Neural progenitor cell (in vitro differentiated cells): ENCODE measurements around the gene MINDY4. TPM values are rescaled to one million over a fixed set of nuclear protein-coding genes. Genes with fewer than 3 reads are reported as not detected.

Source experiments
- DNase-seq: peaks from one replicate; pipeline ENCODE4 v3.0.0-alpha.2; 2016; ENCODE audit warnings: low spot score
- H2AFZ ChIP-seq: fragments of 200-600 bp; sonication (generic); replicated peaks from 2 replicates; pipeline ENCODE4 v1.6.1; 2016; ENCODE audit warnings: antibody characterized with exemption
- H3F3A ChIP-seq: fragments of 200-600 bp; sonication (generic); 2 replicates; pipeline ENCODE4 v1.6.1; 2016; ENCODE audit warnings: antibody characterized with exemption, low read depth
- H3K27ac ChIP-seq: fragments of 200-600 bp; sonication (generic); 2 replicates; pipeline ENCODE4 v1.5.1; 2016; ENCODE audit warnings: mild to moderate bottlenecking
- H3K27me3 ChIP-seq: fragments of 200-600 bp; sonication (generic); 2 replicates; pipeline ENCODE4 v1.6.1; 2016; ENCODE audit warnings: mild to moderate bottlenecking, moderate library complexity
- H3K36me3 ChIP-seq: fragments of 200-600 bp; sonication (generic); 2 replicates; pipeline ENCODE4 v1.5.1; 2016
- H3K4me1 ChIP-seq: fragments of 200-600 bp; sonication (generic); 2 replicates; pipeline ENCODE4 v1.6.1; 2016; ENCODE audit warnings: mixed run types
- H3K4me2 ChIP-seq: fragments of 200-600 bp; sonication (generic); 2 replicates; pipeline ENCODE4 v1.6.1; 2016
- H3K4me3 ChIP-seq: fragments of 200-600 bp; sonication (generic); 2 replicates; pipeline ENCODE4 v1.5.1; 2016
- H3K79me2 ChIP-seq: fragments of 200-600 bp; sonication (generic); 2 replicates; pipeline ENCODE4 v1.6.1; 2016; ENCODE audit warnings: low read depth
- H3K9ac ChIP-seq: fragments of 200-600 bp; sonication (generic); 2 replicates; pipeline ENCODE4 v1.6.1; 2016
- H3K9me3 ChIP-seq: fragments of 200-600 bp; sonication (generic); 2 replicates; pipeline ENCODE4 v1.5.1; 2016; ENCODE audit warnings: low read depth
- H4K20me1 ChIP-seq: fragments of 200-600 bp; sonication (generic); 2 replicates; pipeline ENCODE4 v1.6.1; 2016; ENCODE audit warnings: low read depth
- H3K27ac Mint-ChIP-seq: 3 replicates; pipeline ENCODE4 v1.8.0; 2021; ENCODE audit warnings: mixed read lengths
- H3K27me3 Mint-ChIP-seq: 2 replicates; pipeline ENCODE4 v1.8.0; 2022; ENCODE audit warnings: low read depth, mild to moderate bottlenecking, inconsistent platforms, moderate library complexity, mixed read lengths; ENCODE audit not compliant: insufficient read depth
- H3K36me3 Mint-ChIP-seq: 3 replicates; pipeline ENCODE4 v1.8.0; 2021; ENCODE audit warnings: mixed read lengths
- H3K4me1 Mint-ChIP-seq: 3 replicates; pipeline ENCODE4 v1.8.0; 2021; ENCODE audit warnings: mixed read lengths
- H3K4me3 Mint-ChIP-seq: 3 replicates; pipeline ENCODE4 v1.8.0; 2021; ENCODE audit warnings: mild to moderate bottlenecking, moderate library complexity, mixed read lengths
- H3K9me3 Mint-ChIP-seq: 3 replicates; pipeline ENCODE4 v1.8.0; 2020; ENCODE audit warnings: mixed read lengths
- CTCF ChIP-seq: fragments of 200-600 bp; sonication (generic); IDR thresholded peaks from 2 replicates; pipeline ENCODE4 v1.5.1; 2017; ENCODE audit warnings: antibody characterized with exemption, mild to moderate bottlenecking
- EZH2 ChIP-seq: fragments of 200-600 bp; sonication (generic); IDR thresholded peaks from 2 replicates; pipeline ENCODE4 v1.6.1; 2017; ENCODE audit warnings: antibody characterized with exemption, mild to moderate bottlenecking, moderate library complexity
- EZH2phosphoT487 ChIP-seq: fragments of 200-600 bp; sonication (generic); IDR thresholded peaks from 2 replicates; pipeline ENCODE4 v1.6.1; 2017; ENCODE audit warnings: antibody characterized with exemption
- total RNA-seq: library from RNA; depleted of rRNA; stranded (reverse); fragments of >200 nt; gene quantifications from 2 replicates; pipeline ENCODE4 v1.2.3, GENCODE V29; 2015; ENCODE audit warnings: low replicate concordance

Gene MINDY4
- total RNA-seq, 1 donor from 2014 or later = 5.9 TPM

GRCh38 chr7:30780941-30781340 is 9.7 kb downstream of the MINDY4 start:
- Histone ChIP-seq H3K27me3 (no peaks in the 10 kb centered on the region), H4K20me1 (no peaks in the 10 kb centered on the region), H3K27ac (no peak overlapping the region), H2AFZ (no peak overlapping the region), H3K9ac (no peak overlapping the region), H3K4me2 (no peak overlapping the region), H3K36me3 (no peaks in the 10 kb centered on the region), H3K4me3 (no peak overlapping the region), H3K4me1 (no peaks in the 10 kb centered on the region), H3F3A (no peaks in the 10 kb centered on the region), H3K9me3 (no peaks in the 10 kb centered on the region), H3K79me2 (no peaks in the 10 kb centered on the region)
- TF ChIP-seq EZH2phosphoT487 (no peak), EZH2 (no peak), CTCF (no peak)
- Mint-ChIP-seq H3K36me3 (peaks cover 10% of the 10 kb centered on the region), H3K4me3 (no peak overlapping the region), H3K27me3 (no peaks in the 10 kb centered on the region), H3K4me1 (no peaks in the 10 kb centered on the region), H3K27ac (no peak overlapping the region), H3K9me3 (no peaks in the 10 kb centered on the region)
- no peak for DNase-seq

- Histone ChIP-seq H3K9me3 (no peaks in the 10 kb centered on the region), H3K36me3 (no peaks in the 10 kb centered on the region), H3K4me1 (no peaks in the 10 kb centered on the region), H3K27ac (no peak overlapping the region), H3K4me2 (no peak overlapping the region), H3K4me3 (no peak overlapping the region), H3K27me3 (no peaks in the 10 kb centered on the region), H4K20me1 (no peaks in the 10 kb centered on the region), H3K9ac (no peak overlapping the region), H3K79me2 (no peaks in the 10 kb centered on the region), H2AFZ (no peak overlapping the region), H3F3A (no peaks in the 10 kb centered on the region)
- TF ChIP-seq EZH2 = no peak
- no peak for TF ChIP-seq CTCF
- no peak for TF ChIP-seq EZH2phosphoT487
- Mint-ChIP-seq H3K4me1 (no peaks in the 10 kb centered on the region), H3K9me3 (no peaks in the 10 kb centered on the region), H3K27ac (no peak overlapping the region), H3K36me3 (peaks cover 18% of the 10 kb centered on the region), H3K27me3 (no peaks in the 10 kb centered on the region), H3K4me3 (no peak overlapping the region)
- no peak for DNase-seq
Measured at GRCh38 chr7:30782690-30783089, 11.5 kb downstream of the MINDY4 start.

GRCh38 chr7:30785786-30786185 is 14.6 kb downstream of the MINDY4 start:
- Histone ChIP-seq H3K27me3 (no peaks in the 10 kb centered on the region), H3K79me2 (no peaks in the 10 kb centered on the region), H3K4me2 (no peak overlapping the region), H3K9ac (no peak overlapping the region), H3K4me3 (no peak overlapping the region), H2AFZ (no peak overlapping the region), H3K4me1 (no peaks in the 10 kb centered on the region), H3K27ac (no peak overlapping the region), H3K9me3 (no peaks in the 10 kb centered on the region), H3K36me3 (no peaks in the 10 kb centered on the region), H4K20me1 (no peaks in the 10 kb centered on the region), H3F3A (no peaks in the 10 kb centered on the region)
- Mint-ChIP-seq H3K36me3 (peaks cover 19% of the 10 kb centered on the region), H3K9me3 (no peaks in the 10 kb centered on the region), H3K27ac (no peak overlapping the region), H3K4me1 (no peaks in the 10 kb centered on the region), H3K4me3 (no peak overlapping the region), H3K27me3 (no peaks in the 10 kb centered on the region)
- no peak for TF ChIP-seq EZH2phosphoT487
- no peak for TF ChIP-seq CTCF
- no peak for TF ChIP-seq EZH2
- DNase-seq = no peak

- Histone ChIP-seq H3K4me2 (no peak overlapping the region), H2AFZ (no peak overlapping the region), H3K79me2 (no peaks in the 10 kb centered on the region), H3K27ac (no peak overlapping the region), H3K9me3 (no peaks in the 10 kb centered on the region), H4K20me1 (no peaks in the 10 kb centered on the region), H3K4me1 (no peaks in the 10 kb centered on the region), H3K27me3 (no peaks in the 10 kb centered on the region), H3K9ac (no peak overlapping the region), H3K4me3 (no peak overlapping the region), H3K36me3 (no peaks in the 10 kb centered on the region), H3F3A (no peaks in the 10 kb centered on the region)
- Mint-ChIP-seq H3K27me3 (no peaks in the 10 kb centered on the region), H3K4me1 (no peaks in the 10 kb centered on the region), H3K9me3 (no peaks in the 10 kb centered on the region), H3K36me3 (peaks cover 14% of the 10 kb centered on the region), H3K27ac (peak overlapping the region; percentile 36), H3K4me3 (no peak overlapping the region)
- DNase-seq = no peak
- no peak for TF ChIP-seq EZH2
- no peak for TF ChIP-seq CTCF
- TF ChIP-seq EZH2phosphoT487 = no peak
Measured at GRCh38 chr7:30787486-30787885, 16.3 kb downstream of the MINDY4 start.
